H1 (cell line): Measurements from ENCODE around the gene DCTN3. TPM values are rescaled to one million over a fixed set of nuclear protein-coding genes. Genes with fewer than 3 reads are reported as not detected.
A peak's percentile ranks its signal among the peaks of the same experiment; 100 is the strongest.

Experiments
- CTCF ChIA-PET: fragments of 300-600 bp; sonication (Branson Sonifier 250); formaldehyde crosslinking; loops from one replicate; lab custom pipeline; 2021; ENCODE audit not compliant: partially characterized antibody; lab: Charles Lee
- POLR2A ChIA-PET: fragments of 300-600 bp; sonication (Branson Sonifier 250); formaldehyde crosslinking; loops from one replicate; lab custom pipeline; 2021; ENCODE audit warnings: inconsistent platforms; ENCODE audit not compliant: partially characterized antibody; lab: Charles Lee
- DNase-seq, 2 experiments: peaks; one replicate each; pipeline versions ENCODE4 v3.0.0 to v3.0.0-alpha.2; 2010 to 2022; ENCODE audit warnings: low spot score in 2 of 2, low read depth in 1 of 2, mixed read lengths in 1 of 2
- FAIRE-seq: peaks from 2 replicates; lab custom pipeline; 2011; peaks lifted over from hg19 to GRCh38; lab: Jason Lieb, UNC
- H2AFZ ChIP-seq: 2 replicates; pipeline ENCODE4 v1.8.1; 2012; ENCODE audit warnings: low read length, inconsistent platforms
- H2AK5ac ChIP-seq: 2 replicates; pipeline ENCODE4 v1.6.1; 2013; ENCODE audit warnings: low read depth, low read length
- H2BK120ac ChIP-seq: replicated peaks from 2 replicates; pipeline ENCODE3; 2013; ENCODE audit warnings: low read depth, low read length, inconsistent platforms
- H2BK12ac ChIP-seq: 2 replicates; pipeline ENCODE4 v1.6.1; 2013; ENCODE audit warnings: low read depth, low read length
- H2BK15ac ChIP-seq: 2 replicates; pipeline ENCODE4 v1.6.1; 2013; ENCODE audit warnings: low read length
- H2BK20ac ChIP-seq: 2 replicates; pipeline ENCODE4 v1.6.1; 2013; ENCODE audit warnings: low read length
- H2BK5ac ChIP-seq: 2 replicates; pipeline ENCODE4 v1.6.1; 2013; ENCODE audit warnings: low read depth, low read length
- H3K14ac ChIP-seq: 2 replicates; pipeline ENCODE4 v1.6.1; 2013; ENCODE audit warnings: inconsistent platforms; ENCODE audit not compliant: insufficient read length
- H3K18ac ChIP-seq: 2 replicates; pipeline ENCODE4 v1.6.1; 2013; ENCODE audit warnings: low read length; ENCODE audit errors: extremely low read depth
- H3K23ac ChIP-seq: 2 replicates; pipeline ENCODE4 v1.6.1; 2013; ENCODE audit warnings: inconsistent platforms; ENCODE audit not compliant: insufficient read length
- H3K23me2 ChIP-seq: 2 replicates; pipeline ENCODE4 v1.6.1; 2013; ENCODE audit warnings: low read depth, low read length
- H3K27ac ChIP-seq: 2 replicates; pipeline ENCODE4 v1.6.1; 2011; ENCODE audit warnings: low read depth, low read length, inconsistent platforms
- H3K27me3 ChIP-seq, 4 experiments: replicated peaks in 1 of 4; 1 replicate in 1 of 4; 2 replicates in 3 of 4; pipeline versions ENCODE4 v1.6.1 to v1.8.1; 2011 to 2013; ENCODE audit warnings: low read length in 3 of 4, mild to moderate bottlenecking in 3 of 4, inconsistent platforms in 2 of 4, mixed read lengths in 2 of 4, moderate library complexity in 1 of 4; ENCODE audit not compliant: control insufficient read depth in 3 of 4, insufficient read depth in 3 of 4; ENCODE audit errors: extremely low read depth in 1 of 4
- H3K36me3 ChIP-seq, 4 experiments: 2 replicates each; pipeline versions ENCODE4 v1.6.1 to v1.8.1; 2011 to 2013; ENCODE audit warnings: mild to moderate bottlenecking in 4 of 4, low read length in 3 of 4, moderate library complexity in 2 of 4, control low read depth in 1 of 4, inconsistent platforms in 1 of 4; ENCODE audit not compliant: insufficient read depth in 4 of 4, control insufficient read depth in 2 of 4
- H3K4ac ChIP-seq: replicated peaks from 2 replicates; pipeline ENCODE3; 2013; ENCODE audit warnings: low read length, low read depth, mixed read lengths, inconsistent platforms; ENCODE audit not compliant: insufficient read length
- H3K4me1 ChIP-seq, 4 experiments: replicated peaks in 1 of 4; 1 replicate in 1 of 4; 2 replicates in 3 of 4; pipeline versions ENCODE4 v1.6.1 to v1.8.1; 2011 to 2013; ENCODE audit warnings: low read length in 3 of 4, inconsistent platforms in 2 of 4, mixed read lengths in 1 of 4; ENCODE audit not compliant: insufficient read depth in 4 of 4, control insufficient read depth in 3 of 4
- H3K4me2 ChIP-seq, 2 experiments: 2 replicates each; pipeline versions ENCODE4 v1.6.1 to v1.8.1; 2011 to 2013; ENCODE audit warnings: low read depth in 2 of 2, low read length in 2 of 2, control low read depth in 1 of 2, inconsistent platforms in 1 of 2, mild to moderate bottlenecking in 1 of 2; ENCODE audit not compliant: insufficient read depth in 1 of 2
- H3K4me3 ChIP-seq, 4 experiments: fragments of 200-600, 300-600 bp in 1 of 4; sonication (generic), shearing (Covaris generic), sonication (Bioruptor Twin) in 1 of 4; 2 replicates each; pipeline versions ENCODE4 v1.5.1 to v1.8.1; 2011 to 2016; ENCODE audit warnings: low read length in 4 of 4, low read depth in 3 of 4, control low read depth in 2 of 4, inconsistent platforms in 2 of 4, mild to moderate bottlenecking in 2 of 4, mixed read lengths in 1 of 4, moderate library complexity in 1 of 4; ENCODE audit not compliant: insufficient read depth in 2 of 4; ENCODE audit errors: extremely low read depth in 1 of 4
- H3K56ac ChIP-seq: replicated peaks from 2 replicates; pipeline ENCODE3; 2013; ENCODE audit warnings: low read depth, mild to moderate bottlenecking, mixed read lengths, low read length, inconsistent platforms; ENCODE audit not compliant: insufficient read length
- H3K79me1 ChIP-seq: 2 replicates; pipeline ENCODE4 v1.6.1; 2013; ENCODE audit warnings: low read depth, low read length, control low read depth
- H3K79me2 ChIP-seq, 2 experiments: 2 replicates each; pipeline versions ENCODE4 v1.6.1 to v1.8.1; 2012 to 2013; ENCODE audit warnings: low read length in 2 of 2, mild to moderate bottlenecking in 2 of 2, inconsistent platforms in 1 of 2; ENCODE audit not compliant: insufficient read depth in 2 of 2, control insufficient read depth in 1 of 2
- H3K9ac ChIP-seq, 4 experiments: replicated peaks in 1 of 4; 1 replicate in 1 of 4; 2 replicates in 3 of 4; pipeline versions ENCODE4 v1.6.1 to v1.8.1; 2011 to 2013; ENCODE audit warnings: low read depth in 3 of 4, low read length in 3 of 4, control low read depth in 2 of 4, mild to moderate bottlenecking in 2 of 4, moderate library complexity in 2 of 4, inconsistent platforms in 1 of 4; ENCODE audit errors: extremely low read depth in 1 of 4
- H3K9me3 ChIP-seq, 2 experiments: 2 replicates each; pipeline versions ENCODE4 v1.6.1 to v1.8.1; 2012 to 2013; ENCODE audit warnings: mild to moderate bottlenecking in 2 of 2, moderate library complexity in 2 of 2, control low read depth in 1 of 2, inconsistent platforms in 1 of 2, low read depth in 1 of 2, low read length in 1 of 2, mixed read lengths in 1 of 2; ENCODE audit not compliant: insufficient read depth in 2 of 2
- H4K20me1 ChIP-seq, 2 experiments: replicated peaks in 1 of 2; 2 replicates each; pipeline versions ENCODE3 to v1.8.1; 2011 to 2013; ENCODE audit warnings: inconsistent platforms in 2 of 2, low read length in 2 of 2, mild to moderate bottlenecking in 1 of 2; ENCODE audit not compliant: insufficient read depth in 2 of 2, control insufficient read depth in 1 of 2
- H4K5ac ChIP-seq: 2 replicates; pipeline ENCODE4 v1.6.1; 2013; ENCODE audit warnings: low read length, low read depth, mixed read lengths, inconsistent platforms; ENCODE audit not compliant: insufficient read length
- H4K8ac ChIP-seq: 2 replicates; pipeline ENCODE4 v1.8.0; 2013; ENCODE audit warnings: mild to moderate bottlenecking, moderate library complexity, low read length, inconsistent platforms; ENCODE audit not compliant: insufficient read depth; ENCODE audit errors: extremely low read depth
- H4K91ac ChIP-seq: replicated peaks from 2 replicates; pipeline ENCODE3; 2013; ENCODE audit warnings: low read length, mixed read lengths, inconsistent platforms; ENCODE audit not compliant: insufficient read length
- CBX8 ChIP-seq: fragments of 300-800, 300-1000 bp; sonication (generic); IDR thresholded peaks from 2 replicates; pipeline ENCODE4 v1.7.1; 2016; ENCODE audit warnings: low read depth, low read length, borderline replicate concordance
- EGR1 ChIP-seq: IDR thresholded peaks from 2 replicates; pipeline ENCODE4 v1.6.1; 2011; ENCODE audit warnings: low read depth, low read length, borderline replicate concordance
- EP300 ChIP-seq, 2 experiments: IDR thresholded peaks; 1 replicate in 1 of 2; 2 replicates in 1 of 2; pipeline ENCODE4 v1.6.1; 2011 to 2012; ENCODE audit warnings: low read depth in 2 of 2, low read length in 2 of 2, mild to moderate bottlenecking in 2 of 2, borderline replicate concordance in 1 of 2, inconsistent platforms in 1 of 2, moderate library complexity in 1 of 2
- GABPA ChIP-seq: IDR thresholded peaks from 2 replicates; pipeline ENCODE4 v1.6.1; 2011; ENCODE audit warnings: mild to moderate bottlenecking, low read length, moderate library complexity, borderline replicate concordance; ENCODE audit not compliant: insufficient read depth
- HDAC2 ChIP-seq, 2 experiments: fragments of 300-600 bp in 1 of 2; sonication (generic) in 1 of 2; IDR thresholded peaks; 2 replicates each; pipeline ENCODE4 v1.6.1; 2011 to 2012; ENCODE audit warnings: low read depth in 2 of 2, low read length in 2 of 2, mild to moderate bottlenecking in 2 of 2, moderate library complexity in 2 of 2, borderline replicate concordance in 1 of 2, inconsistent platforms in 1 of 2
- RFX5 ChIP-seq: IDR thresholded peaks from 2 replicates; pipeline ENCODE4 v1.6.1; 2011; ENCODE audit warnings: low read depth, low read length, improper control_type of control experiment, borderline replicate concordance
- SP4 ChIP-seq: IDR thresholded peaks from 2 replicates; pipeline ENCODE4 v1.6.1; 2012; ENCODE audit warnings: low read length, inconsistent platforms
- TAF1 ChIP-seq: IDR thresholded peaks from 2 replicates; pipeline ENCODE4 v1.6.1; 2011; ENCODE audit warnings: mild to moderate bottlenecking, low read depth, low read length
- TBP ChIP-seq: IDR thresholded peaks from 2 replicates; pipeline ENCODE4 v1.6.1; 2011; ENCODE audit warnings: low read depth, low read length, improper control_type of control experiment
- WGBS, 2 experiments: shearing (Covaris generic) in 1 of 2; methylation state at CpG; one replicate each; pipeline versions ENCODE4 v1.1.6 to v1.1.7; 2013 to 2015; ENCODE audit warnings: low lambda C conversion rate in 2 of 2, mixed read lengths in 2 of 2, inconsistent platforms in 1 of 2, low coverage in 1 of 2, missing lambda C conversion rate in 1 of 2; ENCODE audit not compliant: insufficient replicate concordance in 2 of 2, insufficient coverage in 1 of 2, insufficient read length in 1 of 2; ENCODE audit errors: extremely low coverage in 1 of 2, missing lambda C conversion rate in 1 of 2; 5-methylcytosine and 5-hydroxymethylcytosine counted together
- polyA plus RNA-seq, 7 experiments: library from polyadenylated mRNA; depleted of rRNA in 3 of 7; stranded (reverse) in 5 of 7; unstranded in 2 of 7; fragments of >200 nt in 5 of 7; fragments of 200-250 nt in 2 of 7; gene quantifications; 1 replicate in 5 of 7; 2 replicates in 1 of 7; 4 replicates in 1 of 7; pipeline versions ENCODE4 v1.2.1 to v1.2.3, GENCODE V29; 2011 to 2013; ENCODE audit warnings: missing spikeins in 2 of 7, mixed read lengths in 2 of 7
- total RNA-seq: library from RNA; stranded (reverse); fragmentation: NEBNext Ultra II Directional; extraction: Animal tissue kit (Norgen Biotek cat#: 25700); gene quantifications from 2 replicates; pipeline ENCODE4 v1.2.1, GENCODE V29; 2021

The DCTN3 gene
- total and polyA plus RNA-seq, 2 of the 8 experiments (the other 6 are each of a cell fraction or from before 2014, with no cell fraction given), result 25.6 to 39.2 TPM

DNA sequence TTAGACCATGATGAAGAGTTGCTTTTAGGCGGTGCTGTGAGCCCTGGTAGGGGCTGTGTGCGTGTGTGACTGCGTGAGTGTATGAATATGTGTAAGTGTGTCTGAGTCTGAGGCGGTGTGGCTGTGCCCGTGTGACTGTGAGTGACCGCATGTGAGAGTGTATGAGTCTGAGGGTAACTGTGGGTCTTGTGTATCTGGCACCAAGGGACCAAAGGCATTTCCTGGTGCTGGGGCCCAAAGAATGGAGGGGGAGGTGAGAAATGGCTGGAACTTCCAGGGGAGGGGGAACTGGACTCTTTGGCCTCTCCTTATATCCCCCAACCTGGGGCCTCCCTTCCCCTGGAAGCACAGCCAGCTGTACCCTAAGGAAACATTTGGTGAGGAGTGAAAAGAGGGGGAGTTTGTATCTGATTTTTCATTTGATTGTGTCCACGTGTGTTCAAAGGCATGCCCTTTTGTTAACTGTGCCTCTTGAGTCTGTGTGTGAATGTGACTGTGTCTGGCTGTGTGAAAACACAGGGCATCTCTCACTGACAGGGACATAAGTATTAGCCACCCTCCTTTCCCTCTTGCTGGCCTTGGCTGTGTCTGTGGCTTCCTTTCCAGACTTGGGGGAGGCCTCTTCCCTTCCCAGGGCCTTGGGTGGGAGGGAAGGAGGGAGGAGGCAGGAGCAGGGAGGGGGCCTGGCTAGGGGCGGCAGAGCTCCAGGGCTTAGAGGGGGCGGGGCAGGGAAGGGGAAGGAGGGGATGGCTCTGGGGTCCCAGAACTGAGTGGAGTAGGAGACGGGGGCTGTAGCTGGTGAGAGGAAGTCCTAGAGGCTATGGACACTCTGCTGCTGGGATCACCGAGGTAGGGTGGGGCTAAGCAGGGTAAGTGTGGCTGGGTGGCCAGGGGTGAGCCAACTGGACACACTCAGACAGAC is 33.1 kb upstream of the DCTN3 start:
- Histone ChIP-seq H3K36me3 (peaks cover 3 to 17% (median 8%) of the 10 kb centered on the region in 4 experiments; a peak in 7 of 8 replicates), H3K27ac (no peak overlapping the region), H2BK15ac (peak overlapping the region; percentile 92), H3K23ac (no peak overlapping the region), H3K9ac (no peak overlapping the region; a peak in 1 of 7 replicates), H3K18ac (peak overlapping the region; percentile 87), H3K23me2 (peaks cover 4% of the 10 kb centered on the region), H3K79me2 (0 out of 4 replicates have a peak, but pooled peaks cover 0 to under 1% of the 10 kb centered on the region in 2 experiments), H3K14ac (no peak overlapping the region), H4K5ac (no peak overlapping the region), H3K4me3 (no peak overlapping the region), H2BK5ac (peak overlapping the region; percentile 68; the same call in 1 of the 2 replicates), H3K27me3 (no peaks in the 10 kb centered on the region; a peak in 1 of 7 replicates), H2BK120ac (no peak overlapping the region), H3K4me1 (peaks cover 5 to 22% (median 10%) of the 10 kb centered on the region in 4 experiments; a peak in 6 of 7 replicates), H2BK20ac (no peak overlapping the region; the same call in 1 of the 2 replicates), H2BK12ac (peak overlapping the region; percentile 77; the same call in 1 of the 2 replicates), H3K4ac (peak overlapping the region; percentile 12), H2AK5ac (peak overlapping the region; percentile 75; the same call in 1 of the 2 replicates), H4K91ac (peak overlapping the region; percentile 75), H3K79me1 (no peaks in the 10 kb centered on the region), H4K20me1 (peaks cover 0 to 4% of the 10 kb centered on the region in 2 experiments), H2AFZ (no peak overlapping the region), H3K56ac (no peak overlapping the region), H3K4me2 (peak overlapping the region; percentile 16 to 77; a peak in 1 of 4 replicates), H3K9me3 (no peaks in the 10 kb centered on the region), H4K8ac (no peak overlapping the region; the same call in 1 of the 2 replicates)
- POLR2A ChIA-PET, result interaction anchor here (1.2 to 12.8 kb wide), 6 partner anchors 8 to 61 kb away, joined by 3 to 127 read pairs (median 4); partner anchors contain the start of genes ARID3C, CCL27 and SIGMAR1
- DNase-seq, result no peak
- CTCF ChIA-PET, result interaction anchor here (1.4 to 15.2 kb wide), 4 partner anchors 8 to 22 kb away, joined by 4 to 277 read pairs (median 14); partner anchors contain the start of genes GALT and SIGMAR1
- WGBS, 2 experiments, result 77% methylated on average over 9 of the region's 11 CpGs; no CpG with 5 or more reads in 1 of the 2 experiments
- FAIRE-seq, result no peak
- TF ChIP-seq GABPA, result no peak
- no peak for TF ChIP-seq RFX5
- no peak for TF ChIP-seq TBP
- TF ChIP-seq CBX8, result no peak
- no peak for TF ChIP-seq HDAC2 (IDR thresholded peaks at IDR 0.05; ENCODE audit: borderline replicate concordance in 1 of 2, low read depth in 2 of 2, low read length in 2 of 2)
- no peak for TF ChIP-seq EP300 (IDR thresholded peaks at IDR 0.05; ENCODE audit: borderline replicate concordance in 1 of 2, low read depth in 2 of 2, low read length in 2 of 2)
- no peak for TF ChIP-seq SP4
- TF ChIP-seq EGR1, result no peak
- no peak for TF ChIP-seq TAF1
